GM21367 (cell line): ENCODE measurements around the gene NT5C2.

ENCODE experiments used
- ATAC-seq: cut with Tn5 transposase; IDR thresholded peaks from one replicate; pipeline ENCODE4 v1.9.1; 2021; ENCODE audit not compliant: unreplicated experiment

NT5C2 gene

GRCh38 chr10:103125323-103126267 is 67.5 kb downstream of the NT5C2 start:
- peak; percentile 73 for ATAC-seq

- no peak for ATAC-seq
Measured at GRCh38 chr10:103124420-103125096, 68.5 kb downstream of the NT5C2 start.

GRCh38 chr10:103123282-103124024 is 69.6 kb downstream of the NT5C2 start:
- no peak for ATAC-seq

GRCh38 chr10:103120977-103121735 is 71.9 kb downstream of the NT5C2 start:
- no peak for ATAC-seq

- no peak for ATAC-seq
Measured at GRCh38 chr10:103120546-103120945, 72.5 kb downstream of the NT5C2 start.

GRCh38 chr10:103117247-103117646 is 75.8 kb downstream of the NT5C2 start:
- no peak for ATAC-seq

- ATAC-seq, result no peak
Measured at GRCh38 chr10:103114876-103115275, 78.2 kb downstream of the NT5C2 start.

- no peak for ATAC-seq
Measured at GRCh38 chr10:103111918-103112877, 80.9 kb downstream of the NT5C2 start.

GRCh38 chr10:103111031-103111917 is 81.8 kb downstream of the NT5C2 start:
- peak; percentile 54 for ATAC-seq

- ATAC-seq, result no peak
Measured at GRCh38 chr10:103110407-103110806, 82.7 kb downstream of the NT5C2 start.

GRCh38 chr10:103109821-103110220 is 83.3 kb downstream of the NT5C2 start:
- ATAC-seq, result no peak

GRCh38 chr10:103106539-103106938 is 86.5 kb downstream of the NT5C2 start:
- ATAC-seq, result no peak

- ATAC-seq, result no peak
Measured at GRCh38 chr10:103105462-103105861, 87.6 kb downstream of the NT5C2 start.

- ATAC-seq, result no peak
Measured at GRCh38 chr10:103104721-103105120, 88.4 kb downstream of the NT5C2 start.

- no peak for ATAC-seq
Measured at GRCh38 chr10:103103989-103104388, 89.1 kb downstream of the NT5C2 start.

GRCh38 chr10:103102195-103102594 is 90.9 kb downstream of the NT5C2 start:
- no peak for ATAC-seq

GRCh38 chr10:103100620-103101019 is 92.5 kb downstream of the NT5C2 start:
- no peak for ATAC-seq

GRCh38 chr10:103098240-103098639 is 94.8 kb downstream of the NT5C2 start:
- no peak for ATAC-seq

GRCh38 chr10:103096130-103096529 is 96.9 kb downstream of the NT5C2 start:
- ATAC-seq, result no peak
